Brain microvascular endothelial cell (primary cell): ENCODE results near the gene FAM209A.

ENCODE experiments used
- DNase-seq: peaks from one replicate; pipeline ENCODE4 v3.0.0-alpha.2; 2020
- H3K27ac ChIP-seq: fragments of 250-450 bp; sonication (Bioruptor Pico); 2 replicates; pipeline ENCODE4 v1.5.1; 2020; ENCODE audit warnings: mild to moderate bottlenecking, moderate library complexity
- H3K27me3 ChIP-seq: fragments of 250-450 bp; sonication (Bioruptor Pico); replicated peaks from 2 replicates; pipeline ENCODE4 v1.5.1; 2020; ENCODE audit warnings: mild to moderate bottlenecking
- H3K36me3 ChIP-seq: fragments of 250-450 bp; sonication (Bioruptor Pico); replicated peaks from 2 replicates; pipeline ENCODE4 v1.5.1; 2020; ENCODE audit warnings: mild to moderate bottlenecking
- H3K4me3 ChIP-seq: 2 replicates; pipeline ENCODE4 v1.5.1; 2011; ENCODE audit warnings: low read depth, mild to moderate bottlenecking, control low read depth, low read length, moderate library complexity
- in situ Hi-C: cut with HindIII; loops from 2 replicates; pipeline ENCODE4 v1.10.0; 2017; ENCODE audit warnings: low sequenced_read_pairs, low pct_ligation_motif_present
- TF ChIP-seq, protein P1 (sequence below): IDR thresholded peaks from 2 replicates; pipeline ENCODE4 v1.5.1; 2011; ENCODE audit warnings: low read depth, mild to moderate bottlenecking, moderate library complexity, low read length, control low read depth, inconsistent platforms; ENCODE audit errors: missing control alignments

Gene FAM209A

DNA sequence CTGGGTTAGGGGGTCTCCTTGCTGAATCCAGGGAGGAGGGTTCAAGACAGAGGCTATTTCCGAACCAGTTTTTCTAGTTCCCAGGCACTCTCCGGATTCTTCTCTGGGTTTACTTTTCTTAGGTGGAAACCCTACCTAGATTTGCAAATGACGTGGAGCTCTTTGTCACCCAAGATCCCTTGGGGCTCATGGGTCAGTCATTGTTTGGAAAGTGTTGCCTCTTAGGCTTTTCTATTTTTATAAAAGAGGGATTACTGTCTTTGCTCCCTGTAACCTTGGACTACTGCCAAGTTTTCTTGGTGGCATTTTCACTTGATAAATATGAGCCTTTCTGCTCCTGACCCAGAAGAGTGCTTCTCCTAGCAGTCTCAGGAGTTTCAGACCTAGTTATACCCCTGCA, 42.1 kb downstream of the FAM209A start:
- H3K36me3 ChIP-seq: no peaks in the 10 kb centered on the region
- DNase-seq: no peak
- H3K27me3 ChIP-seq: no peaks in the 10 kb centered on the region
- in situ Hi-C loops: no loop called here
- H3K27ac ChIP-seq: no peak overlapping the region
- TF ChIP-seq, protein P1, sequence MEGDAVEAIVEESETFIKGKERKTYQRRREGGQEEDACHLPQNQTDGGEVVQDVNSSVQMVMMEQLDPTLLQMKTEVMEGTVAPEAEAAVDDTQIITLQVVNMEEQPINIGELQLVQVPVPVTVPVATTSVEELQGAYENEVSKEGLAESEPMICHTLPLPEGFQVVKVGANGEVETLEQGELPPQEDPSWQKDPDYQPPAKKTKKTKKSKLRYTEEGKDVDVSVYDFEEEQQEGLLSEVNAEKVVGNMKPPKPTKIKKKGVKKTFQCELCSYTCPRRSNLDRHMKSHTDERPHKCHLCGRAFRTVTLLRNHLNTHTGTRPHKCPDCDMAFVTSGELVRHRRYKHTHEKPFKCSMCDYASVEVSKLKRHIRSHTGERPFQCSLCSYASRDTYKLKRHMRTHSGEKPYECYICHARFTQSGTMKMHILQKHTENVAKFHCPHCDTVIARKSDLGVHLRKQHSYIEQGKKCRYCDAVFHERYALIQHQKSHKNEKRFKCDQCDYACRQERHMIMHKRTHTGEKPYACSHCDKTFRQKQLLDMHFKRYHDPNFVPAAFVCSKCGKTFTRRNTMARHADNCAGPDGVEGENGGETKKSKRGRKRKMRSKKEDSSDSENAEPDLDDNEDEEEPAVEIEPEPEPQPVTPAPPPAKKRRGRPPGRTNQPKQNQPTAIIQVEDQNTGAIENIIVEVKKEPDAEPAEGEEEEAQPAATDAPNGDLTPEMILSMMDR: no peak
- no peak overlapping the region for H3K4me3 ChIP-seq

GRCh38 chr20:56570832-56571231, 46.3 kb downstream of the FAM209A start:
- no peaks in the 10 kb centered on the region for H3K27me3 ChIP-seq
- H3K27ac ChIP-seq: no peak overlapping the region
- TF ChIP-seq, protein P1: no peak
- no peak overlapping the region for H3K4me3 ChIP-seq
- in situ Hi-C loops: no loop called here
- DNase-seq: no peak
- no peaks in the 10 kb centered on the region for H3K36me3 ChIP-seq

DNA sequence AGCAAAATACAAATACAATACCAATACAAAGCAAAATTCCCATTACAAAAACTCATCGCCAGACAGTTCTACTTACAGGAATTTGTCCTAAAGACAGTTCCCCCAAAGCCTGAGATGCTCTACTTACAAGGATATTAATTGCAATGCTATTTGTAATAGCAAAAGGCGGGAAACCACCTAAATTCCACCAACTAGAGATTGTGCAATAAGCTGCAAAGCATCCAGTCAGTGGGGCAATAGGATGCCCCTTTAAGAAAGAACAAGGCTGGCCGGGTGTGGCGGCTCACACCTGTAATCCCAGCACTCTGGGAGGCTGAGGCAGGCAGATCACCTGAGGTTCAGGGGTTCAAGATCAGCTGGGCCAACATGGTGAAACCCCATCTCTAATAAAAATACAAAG, 47.6 kb downstream of the FAM209A start:
- DNase-seq: no peak
- Histone ChIP-seq H3K4me3 (no peak overlapping the region), H3K27me3 (no peaks in the 10 kb centered on the region), H3K36me3 (no peaks in the 10 kb centered on the region), H3K27ac (no peak overlapping the region)
- TF ChIP-seq, protein P1: no peak
- in situ Hi-C loops: no loop called here

DNA sequence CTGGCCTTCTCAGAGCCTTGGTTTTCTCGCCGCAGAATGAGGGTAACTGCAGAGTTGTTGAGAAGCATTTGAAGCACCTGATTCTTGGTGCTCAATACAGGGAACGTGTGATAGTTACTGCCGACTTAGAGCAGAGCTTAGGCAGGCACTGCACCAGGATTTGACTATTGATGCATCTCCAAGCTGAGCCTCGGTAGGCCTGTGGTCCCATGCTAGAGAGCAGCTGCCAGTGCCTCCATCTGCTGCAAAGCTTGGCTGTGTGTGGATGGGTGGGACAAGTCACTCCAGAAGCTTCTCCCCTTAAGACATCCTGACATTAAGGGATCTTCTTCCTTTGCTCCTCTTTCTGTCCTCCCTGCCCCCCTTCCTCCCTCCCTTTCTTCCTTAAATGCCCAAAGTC, 49.4 kb downstream of the FAM209A start:
- no peaks in the 10 kb centered on the region for H3K36me3 ChIP-seq
- H3K27ac ChIP-seq: no peak overlapping the region
- no peak for DNase-seq
- in situ Hi-C loops: no loop called here
- H3K27me3 ChIP-seq: no peaks in the 10 kb centered on the region
- TF ChIP-seq, protein P1: no peak
- no peak overlapping the region for H3K4me3 ChIP-seq

GRCh38 chr20:56574531-56575142, 50.1 kb downstream of the FAM209A start:
- H3K36me3 ChIP-seq: no peaks in the 10 kb centered on the region
- H3K27ac ChIP-seq: no peak overlapping the region
- H3K27me3 ChIP-seq: no peaks in the 10 kb centered on the region
- in situ Hi-C loops: no loop called here
- no peak overlapping the region for H3K4me3 ChIP-seq
- no peak for DNase-seq
- TF ChIP-seq, protein P1: no peak

DNA sequence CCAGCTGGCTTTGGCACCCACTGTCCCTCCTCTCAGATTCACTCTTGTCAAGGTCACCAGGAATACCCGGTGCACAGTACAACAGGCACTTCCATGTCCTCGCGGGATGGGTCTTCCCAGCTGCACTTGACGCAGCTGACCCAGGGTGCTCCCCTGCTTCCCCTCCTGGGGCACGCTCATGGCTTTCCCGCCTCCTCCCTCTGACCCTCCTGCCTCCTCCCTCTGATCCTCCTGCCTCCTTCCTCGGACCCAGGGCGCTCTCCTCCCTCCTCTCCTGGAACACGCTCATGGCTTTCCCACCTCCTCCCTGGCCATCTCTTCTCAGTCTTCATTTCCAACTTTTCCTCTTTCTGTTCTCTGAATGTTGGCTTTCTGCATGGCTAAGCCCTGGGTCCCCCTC, 50.6 kb downstream of the FAM209A start:
- in situ Hi-C loops: no loop called here
- no peak overlapping the region for H3K27ac ChIP-seq
- no peaks in the 10 kb centered on the region for H3K36me3 ChIP-seq
- TF ChIP-seq, protein P1: no peak
- H3K27me3 ChIP-seq: no peaks in the 10 kb centered on the region
- H3K4me3 ChIP-seq: no peak overlapping the region
- DNase-seq: no peak
